ENCODE measurements around the gene ATG4C.
A peak's percentile ranks its signal among the peaks of the same experiment; 100 is the strongest.
"Not testable (repeated sequence)": the region's sequence is repeated elsewhere in the genome, so short reads cannot be mapped to it uniquely, and the experiment has no call there.

Gene ATG4C

GRCh38 chr1:62810420-62811274, 26.7 kb downstream of the ATG4C start:
- H3K4me3 ChIP-seq (replicated peaks; ENCODE audit: low read depth, low read length): no peak overlapping the region
- no peak for TF ChIP-seq CTCF (IDR thresholded peaks at IDR 0.05; ENCODE audit: low read length, missing control alignments)
- no peak for DNase-seq (ENCODE audit: low read depth)

- TF ChIP-seq CTCF (IDR thresholded peaks at IDR 0.05; ENCODE audit: low read length, missing control alignments): no peak
- no peak overlapping the region for H3K4me3 ChIP-seq (replicated peaks; ENCODE audit: low read depth, low read length)
- DNase-seq (ENCODE audit: low read depth): no peak
Observed at GRCh38 chr1:62823556-62823955, 39.6 kb downstream of the ATG4C start.

GRCh38 chr1:62826901-62827300, 43.0 kb downstream of the ATG4C start:
- TF ChIP-seq CTCF (IDR thresholded peaks at IDR 0.05; ENCODE audit: low read length, missing control alignments): no peak
- H3K4me3 ChIP-seq (replicated peaks; ENCODE audit: low read depth, low read length): no peak overlapping the region
- DNase-seq (ENCODE audit: low read depth): peak; percentile 8

GRCh38 chr1:62827786-62828185, 43.9 kb downstream of the ATG4C start:
- H3K4me3 ChIP-seq (replicated peaks; ENCODE audit: low read depth, low read length); DNase-seq (ENCODE audit: low read depth): not testable (repeated sequence)

- H3K4me3 ChIP-seq (replicated peaks; ENCODE audit: low read depth, low read length): no peak overlapping the region
- TF ChIP-seq CTCF (IDR thresholded peaks at IDR 0.05; ENCODE audit: low read length, missing control alignments): no peak
- DNase-seq (ENCODE audit: low read depth): no peak
Observed at GRCh38 chr1:62832276-62832675, 48.3 kb downstream of the ATG4C start.

- no peak for DNase-seq (ENCODE audit: low read depth)
- H3K4me3 ChIP-seq (replicated peaks; ENCODE audit: low read depth, low read length): no peak overlapping the region
- no peak for TF ChIP-seq CTCF (IDR thresholded peaks at IDR 0.05; ENCODE audit: low read length, missing control alignments)
Observed at GRCh38 chr1:62833529-62833928, 49.6 kb downstream of the ATG4C start.

GRCh38 chr1:62834400-62834961, 50.5 kb downstream of the ATG4C start:
- no peak for DNase-seq (ENCODE audit: low read depth)

More at GRCh38 chr1:62834400-62834961, 50.5 kb downstream of the ATG4C start:
- TF ChIP-seq CTCF (IDR thresholded peaks at IDR 0.05; ENCODE audit: low read length, missing control alignments): no peak
- no peak overlapping the region for H3K4me3 ChIP-seq (replicated peaks; ENCODE audit: low read depth, low read length)
